Activated CD4-positive, alpha-beta T cell treated with anti-CD3 and anti-CD28 coated beads, Interleukin-2, Interleukin-4, amounts not matched to agents 100 ng/mL and 50 ng/mL, durations not matched to agents 16 hours and 8 hours (primary cell): ENCODE measurements around the gene OSBPL5.

Experiments used
- DNase-seq: peaks from one replicate; pipeline ENCODE4 v3.0.0-alpha.2; 2020; ENCODE audit warnings: low spot score

OSBPL5 gene

DNA sequence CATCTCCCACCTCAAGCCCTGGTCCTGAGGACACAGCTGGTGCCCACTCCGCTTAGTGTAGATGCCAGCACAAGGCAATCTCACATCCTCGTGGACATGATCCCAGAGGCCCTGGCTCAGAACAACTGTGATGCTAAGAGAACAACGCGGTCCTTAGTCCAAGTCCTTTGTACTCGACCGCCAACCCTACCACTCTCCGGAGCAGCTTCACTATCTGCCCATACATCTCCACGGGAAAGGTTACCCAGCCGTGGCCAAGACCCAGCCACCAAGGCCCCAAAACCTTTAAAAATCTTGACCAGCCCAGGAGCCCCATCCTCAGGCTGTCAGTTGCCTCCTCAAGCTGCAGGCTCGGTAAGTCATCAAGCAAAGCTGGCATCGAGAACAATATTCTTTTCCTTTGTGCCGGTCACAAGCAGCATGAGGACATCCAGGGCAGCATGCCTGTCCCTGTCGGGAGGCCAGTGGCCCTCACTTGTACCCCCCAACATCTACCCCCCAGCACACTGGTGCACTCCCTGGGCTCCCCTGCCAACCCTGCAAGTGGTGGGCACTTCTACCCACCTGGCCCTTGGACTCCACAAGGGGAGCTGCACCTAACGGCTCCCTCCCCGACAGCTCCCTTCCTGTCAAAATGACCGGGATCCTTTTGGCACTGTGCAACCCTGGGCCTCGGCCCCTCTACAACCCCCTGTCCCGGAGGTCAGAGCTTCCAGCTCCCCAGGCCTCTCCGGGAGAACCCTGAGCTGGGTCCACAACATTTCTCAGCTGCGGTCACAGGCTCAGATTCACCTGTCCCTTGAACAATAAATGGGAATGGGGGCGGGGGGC, 2.5 kb downstream of the OSBPL5 start:
- DNase-seq, result no peak

DNA sequence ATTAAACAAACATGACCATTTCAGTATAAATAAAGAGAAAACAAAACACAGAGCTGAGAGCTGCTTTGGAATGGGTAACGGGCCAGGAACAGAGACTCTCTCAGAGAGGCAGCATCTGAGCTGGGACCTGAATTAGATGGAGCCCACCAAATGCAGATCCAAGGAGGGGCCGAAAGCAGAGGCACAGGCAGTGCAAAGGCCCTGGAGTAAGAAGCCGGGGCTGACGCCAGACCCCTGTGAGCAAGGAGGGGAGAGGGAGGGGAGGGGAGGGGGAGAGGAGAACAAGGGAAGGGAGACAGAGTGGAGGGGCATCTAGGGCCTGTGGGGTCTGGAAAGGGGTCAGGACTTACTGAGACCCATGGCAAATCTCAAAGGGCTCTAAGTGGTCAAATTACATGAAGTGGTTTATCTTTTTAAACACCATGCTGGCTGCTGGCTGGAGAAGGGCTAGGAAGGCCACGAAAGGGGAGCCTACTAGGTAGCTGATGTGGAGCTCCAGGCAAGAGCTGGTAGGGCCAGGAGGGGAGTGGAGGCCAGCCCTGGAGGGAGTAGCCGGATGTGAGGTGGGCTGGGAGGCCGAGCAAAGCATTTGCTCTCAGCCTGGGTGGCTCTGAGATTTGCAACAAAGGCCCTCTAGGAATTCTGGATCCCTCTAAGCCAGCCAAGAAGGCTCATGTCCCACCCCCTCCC, 3.2 kb downstream of the OSBPL5 start:
- no peak for DNase-seq

DNA sequence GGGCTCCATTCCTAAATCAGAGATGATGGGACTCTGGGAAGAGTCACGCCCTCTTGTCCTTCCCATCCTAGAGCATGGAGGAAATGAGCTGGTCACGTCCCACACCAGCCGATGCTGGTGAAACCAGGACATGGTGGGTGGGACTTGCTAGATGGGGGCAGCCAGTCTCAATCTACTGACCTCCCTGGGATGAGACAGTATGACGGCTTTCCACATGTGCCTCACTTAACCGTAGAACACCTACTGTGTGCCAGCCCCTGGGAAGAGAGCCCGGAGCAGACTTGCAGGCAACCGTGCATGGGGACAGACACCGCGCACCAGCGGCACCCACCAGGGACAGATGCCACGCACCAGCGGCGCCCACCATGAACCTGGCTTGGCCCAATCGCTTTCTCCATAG, 3.8 kb downstream of the OSBPL5 start:
- no peak for DNase-seq

DNA sequence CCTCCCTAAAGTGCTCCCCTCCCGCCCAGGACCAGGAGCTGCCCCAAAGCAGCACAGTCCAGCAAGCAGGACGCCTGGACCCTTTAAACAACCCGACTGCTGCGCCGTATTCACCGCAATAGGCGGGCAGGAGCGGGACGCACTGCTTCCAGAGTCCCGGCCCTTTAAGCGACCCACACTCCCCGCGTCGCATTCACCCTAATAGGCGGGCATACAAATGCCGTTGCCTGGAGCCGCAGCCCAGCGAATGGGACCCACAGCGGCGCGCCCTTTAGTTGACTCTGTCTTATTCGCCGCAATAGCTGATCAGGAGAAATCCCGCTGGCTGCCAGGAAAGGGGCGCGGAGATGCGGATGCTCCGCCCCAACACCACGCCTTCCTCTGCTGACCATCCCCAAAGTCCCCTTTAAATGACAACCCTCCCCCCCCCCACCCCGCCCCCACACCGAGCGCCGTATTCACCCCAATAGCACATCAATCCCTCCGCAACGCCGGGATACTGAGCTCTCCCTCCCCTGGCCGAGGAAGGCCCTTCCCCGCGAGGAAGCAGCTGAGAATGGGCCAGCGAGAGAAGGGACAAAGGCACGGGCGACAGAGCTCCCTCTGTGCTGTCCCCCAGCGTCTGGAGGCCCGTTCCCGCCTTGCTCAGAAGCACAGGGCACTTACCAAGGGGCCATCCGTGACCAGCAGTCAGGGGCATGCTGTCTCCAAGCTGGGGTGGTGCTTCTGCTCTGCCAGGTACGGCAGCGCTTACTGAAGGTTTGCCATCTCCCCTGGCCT, 4.7 kb downstream of the OSBPL5 start:
- DNase-seq, result peak; percentile 11

DNA sequence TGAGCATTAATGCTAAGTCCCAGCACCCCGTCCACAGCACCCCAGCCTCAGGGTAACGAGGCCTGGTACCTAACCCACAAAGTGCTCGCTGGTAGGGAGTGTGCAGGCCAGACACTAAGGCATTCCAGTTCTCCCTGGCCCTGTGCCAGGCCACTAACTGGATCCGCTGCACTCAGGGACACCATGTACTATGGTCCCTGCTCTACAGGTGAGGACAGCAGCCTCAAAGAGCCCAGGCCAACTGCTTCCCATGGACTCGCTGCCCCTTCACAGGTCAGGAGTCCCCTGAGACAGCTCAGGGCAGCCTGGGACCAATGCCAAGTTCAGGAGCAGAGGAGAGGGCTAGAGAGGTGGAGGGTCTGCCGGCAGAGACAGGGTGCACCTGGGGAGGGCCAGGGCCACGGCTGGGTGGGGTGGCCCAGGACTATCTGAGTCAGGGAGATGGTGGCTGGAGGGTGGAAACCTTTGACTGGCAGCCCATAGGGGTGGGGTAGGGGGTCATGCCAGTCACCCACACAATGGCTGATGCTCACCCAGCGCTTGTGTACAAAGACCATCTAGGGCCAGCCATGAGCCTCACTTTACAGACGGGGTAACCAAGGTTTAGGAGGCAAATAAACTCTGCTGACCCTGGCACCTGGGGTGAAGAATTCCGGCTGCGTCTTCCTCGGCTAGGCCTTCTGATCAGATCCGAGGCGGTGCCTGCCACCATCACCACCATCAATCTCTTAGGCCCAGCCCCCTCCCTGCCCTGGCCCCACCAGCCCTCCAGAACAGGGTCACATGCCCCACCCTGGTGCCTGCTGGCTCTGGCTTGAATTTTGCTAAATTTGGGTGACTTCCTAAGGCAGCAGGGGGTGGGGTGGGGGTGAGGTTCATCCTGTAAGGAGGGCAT, 5.6 kb downstream of the OSBPL5 start:
- DNase-seq, result no peak

DNA sequence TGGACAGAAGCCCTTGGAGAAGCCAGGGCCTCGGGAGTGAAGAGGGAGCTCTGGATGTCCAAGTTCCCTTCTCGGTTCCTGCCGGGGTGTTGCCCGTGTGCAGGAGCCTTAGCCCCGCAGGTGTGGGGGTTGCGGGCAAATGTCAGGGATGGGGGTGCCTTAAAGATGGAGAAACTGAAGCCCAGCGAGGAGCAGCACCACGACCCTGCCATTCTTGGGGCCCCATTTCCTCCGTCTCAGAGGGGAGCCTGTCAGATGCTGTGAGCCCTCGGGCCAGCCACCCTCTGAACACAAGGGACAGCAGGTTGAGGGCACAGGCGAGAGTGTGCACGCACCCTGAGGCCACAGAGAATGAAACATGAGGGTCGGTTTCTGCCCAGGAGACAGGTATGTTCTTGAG, 6.3 kb downstream of the OSBPL5 start:
- no peak for DNase-seq

DNA sequence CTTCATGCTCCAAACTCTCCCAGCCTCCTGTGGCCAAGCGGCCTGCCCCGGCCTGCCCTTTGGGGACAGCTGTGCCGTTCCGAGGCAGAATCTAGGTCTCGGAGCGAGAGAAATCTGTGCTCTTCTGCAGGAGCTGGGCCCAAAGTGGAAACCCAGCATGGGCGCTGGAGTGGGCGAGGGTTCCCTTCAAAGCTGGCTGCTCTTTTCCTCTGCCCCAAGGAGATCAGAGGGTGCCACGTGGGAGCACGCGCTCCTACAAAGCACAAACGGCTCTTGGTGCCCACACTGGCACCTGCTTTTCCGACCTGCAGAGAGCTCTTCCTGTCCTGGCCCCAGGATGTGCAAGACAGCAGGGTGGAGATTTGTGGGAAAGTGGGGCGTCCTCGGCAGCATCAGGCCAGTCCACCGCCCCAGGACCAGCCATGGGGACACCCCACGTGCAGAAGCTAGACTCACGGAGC, 6.9 kb downstream of the OSBPL5 start:
- DNase-seq, result no peak

DNA sequence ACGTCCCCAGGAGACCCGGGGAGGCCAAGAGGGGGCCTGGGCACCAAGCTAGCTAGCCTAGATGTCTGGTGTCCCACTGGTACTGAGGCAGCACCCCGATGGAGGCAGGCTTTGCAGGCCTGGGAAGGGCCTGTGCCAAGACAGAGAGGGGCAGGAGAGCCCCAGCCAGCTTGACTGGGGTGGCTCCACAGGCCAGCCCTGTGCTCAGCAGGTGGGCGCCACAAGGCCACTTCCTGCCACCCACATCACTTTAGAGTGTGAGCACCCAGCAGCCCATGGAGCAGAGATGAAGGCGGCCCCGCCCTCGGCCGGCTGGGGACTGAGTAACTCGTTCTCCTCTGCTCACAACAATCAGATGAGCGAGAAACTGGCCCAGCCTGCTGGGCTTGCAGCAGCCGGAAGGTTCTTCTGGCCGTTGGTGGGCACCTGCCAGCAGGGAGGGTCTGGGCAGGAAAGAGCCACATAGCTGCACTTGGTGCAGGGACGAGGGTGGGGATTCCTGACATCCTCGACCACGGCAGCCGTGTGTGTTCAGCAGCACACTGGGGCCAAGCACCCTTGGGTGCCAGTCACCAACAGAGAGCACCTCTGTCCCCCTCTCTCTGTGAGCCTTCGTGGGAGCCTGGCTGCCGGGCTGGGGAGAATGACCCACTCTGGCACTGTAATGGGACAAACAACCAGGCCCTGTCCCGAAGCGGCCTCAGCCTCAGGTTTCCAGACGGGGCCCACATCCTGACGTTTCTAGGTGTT, 7.6 kb downstream of the OSBPL5 start:
- DNase-seq, result no peak

DNA sequence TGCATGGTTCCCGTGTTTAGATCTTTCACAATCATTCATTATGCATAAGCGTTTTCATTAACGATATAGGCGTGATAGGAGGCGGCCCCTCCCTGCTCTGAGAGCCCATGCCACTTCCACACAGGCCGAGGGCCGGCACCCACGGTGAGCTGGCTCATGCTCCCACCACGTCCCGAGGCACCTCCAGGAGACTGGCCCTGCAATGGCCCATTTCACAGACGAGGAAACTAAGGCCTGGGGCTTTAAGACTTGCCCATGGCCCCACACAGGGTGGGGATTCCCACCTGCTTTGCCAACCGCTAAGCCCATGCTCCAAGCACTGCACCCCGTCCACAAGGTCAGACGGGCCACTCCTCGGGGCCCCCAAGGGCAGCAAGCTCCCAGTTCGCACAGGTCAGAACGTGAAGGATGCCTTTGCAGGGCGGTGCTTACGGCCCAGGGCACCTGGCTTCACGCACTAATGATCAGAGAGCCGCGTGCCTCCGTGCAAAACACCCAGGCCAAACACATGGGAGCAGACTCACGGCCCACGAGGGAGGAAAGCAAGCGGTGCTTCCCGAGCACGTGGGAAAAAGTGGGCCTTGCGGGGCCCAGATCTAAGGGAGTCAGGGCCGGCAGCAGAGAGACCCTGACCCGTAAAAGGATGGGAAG, 8.3 kb downstream of the OSBPL5 start:
- no peak for DNase-seq

DNA sequence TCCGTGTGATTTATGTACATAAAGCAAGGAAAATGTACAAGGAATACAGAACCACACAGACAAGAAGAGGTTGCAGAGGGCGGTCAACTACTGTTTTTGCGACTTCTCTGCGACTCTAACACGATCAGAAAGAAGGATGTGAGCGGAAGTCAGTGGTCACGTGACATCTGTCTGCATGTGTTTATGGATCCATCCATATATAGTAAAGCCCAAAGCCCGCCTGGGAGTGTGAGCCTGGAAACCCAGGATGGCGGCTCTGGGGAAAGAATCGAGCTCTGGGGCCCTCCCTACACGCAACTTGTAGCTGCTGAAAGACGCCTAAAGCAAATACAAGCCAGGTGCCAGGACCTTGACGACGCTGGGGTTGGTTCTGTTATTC, 8.8 kb downstream of the OSBPL5 start:
- DNase-seq, result no peak

DNA sequence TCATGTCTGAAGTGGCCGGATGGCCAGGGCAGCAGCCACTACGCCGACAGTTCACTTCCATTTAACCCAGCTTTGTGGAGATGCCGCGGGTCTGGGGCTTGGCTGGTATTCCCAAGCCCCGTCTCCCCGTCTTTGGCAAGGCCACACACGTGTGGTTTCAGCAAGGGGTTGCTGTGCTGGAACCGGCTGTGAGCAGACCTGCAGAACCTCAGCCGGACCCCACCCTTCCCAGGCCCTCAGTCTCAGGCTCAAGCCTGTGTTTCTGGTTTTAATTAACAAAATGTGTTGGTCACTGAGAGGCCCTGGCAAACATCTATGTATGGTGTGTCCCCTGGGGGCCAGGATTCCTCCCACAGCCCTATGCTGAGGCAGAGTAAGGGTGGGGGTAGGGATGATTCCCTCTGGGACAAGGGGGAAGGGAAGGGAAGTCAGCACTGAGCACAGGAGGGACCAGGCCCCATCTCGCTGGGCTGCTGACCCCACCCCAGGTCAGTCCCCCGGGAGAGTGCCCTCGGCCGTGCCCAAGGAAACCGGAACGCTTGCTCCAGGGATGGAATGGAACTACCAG, 9.3 kb downstream of the OSBPL5 start:
- DNase-seq, result no peak

DNA sequence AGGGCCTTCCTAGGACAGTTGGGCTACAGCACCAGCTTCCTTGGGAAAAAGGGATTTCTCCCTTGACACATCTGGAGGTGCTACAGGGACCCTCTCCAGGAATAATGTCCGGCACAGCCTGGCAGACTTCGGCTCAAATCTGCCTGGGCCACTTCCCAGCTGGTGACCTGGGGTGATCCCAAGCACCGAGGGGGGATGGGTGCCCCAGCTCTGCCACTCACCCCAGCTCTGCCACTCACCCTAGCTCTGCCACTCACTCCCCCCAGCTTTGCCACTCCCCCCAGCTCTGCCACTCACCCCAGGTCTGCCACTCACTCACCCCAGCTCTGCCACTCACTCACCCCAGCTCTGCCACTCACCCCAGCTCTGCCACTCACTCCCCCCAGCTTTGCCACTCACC, 9.9 kb downstream of the OSBPL5 start:
- DNase-seq, result no peak

DNA sequence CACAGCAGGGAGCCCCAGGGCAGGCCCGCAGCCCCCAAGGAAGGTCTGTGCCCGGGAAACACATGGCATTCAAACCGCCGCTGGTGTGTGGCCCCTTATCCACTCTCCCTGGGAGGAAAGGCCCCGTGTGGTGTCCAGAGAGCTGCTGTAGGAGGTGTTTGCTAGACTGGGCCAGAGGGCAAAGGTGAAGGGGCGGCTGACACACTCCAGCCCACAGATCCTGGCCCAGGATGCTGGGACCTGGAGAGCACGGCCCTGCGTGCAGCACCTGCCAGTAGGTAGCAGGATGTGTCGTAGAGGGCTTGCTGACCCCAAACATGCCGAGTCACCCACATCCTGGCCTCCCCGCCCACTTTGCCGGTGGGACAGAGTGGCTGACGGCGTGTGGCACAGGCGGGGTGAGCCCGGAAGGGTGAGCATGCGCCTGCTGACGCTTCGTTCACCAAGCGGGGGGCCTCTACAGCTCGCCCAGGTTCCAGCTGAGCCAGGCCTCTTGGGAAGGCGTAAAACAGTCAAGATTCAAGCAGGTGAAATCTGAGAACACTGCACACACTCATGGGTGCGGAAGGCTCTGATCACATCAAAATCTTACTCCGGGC, 11.0 kb downstream of the OSBPL5 start:
- no peak for DNase-seq

DNA sequence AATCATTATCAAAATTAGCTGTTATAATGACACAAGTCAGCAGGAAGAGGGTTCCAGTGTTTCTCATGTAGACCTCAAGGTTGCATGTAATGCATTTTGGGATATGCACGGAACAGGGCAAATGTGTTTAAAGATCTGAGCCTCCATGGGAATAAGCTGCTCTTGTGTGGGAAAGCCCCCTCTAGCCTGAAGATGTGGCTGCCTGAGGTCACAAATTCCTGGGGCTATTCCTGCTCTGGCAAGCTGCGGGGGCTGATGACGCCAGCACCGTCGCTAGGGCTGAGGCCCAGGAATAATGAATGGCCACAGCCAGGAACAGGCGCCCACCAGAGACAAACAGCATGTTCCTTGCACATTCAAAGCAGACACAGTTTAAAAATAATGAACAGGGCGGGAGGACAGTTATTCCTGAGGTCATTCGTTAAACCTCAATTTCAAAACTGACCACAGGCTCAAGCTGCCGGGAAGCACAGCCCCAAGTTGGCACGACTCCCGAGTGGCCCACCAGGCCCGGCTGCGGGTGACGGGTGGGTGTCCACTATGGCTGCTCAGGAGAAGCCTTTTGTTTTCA, 11.7 kb downstream of the OSBPL5 start:
- DNase-seq, result no peak

DNA sequence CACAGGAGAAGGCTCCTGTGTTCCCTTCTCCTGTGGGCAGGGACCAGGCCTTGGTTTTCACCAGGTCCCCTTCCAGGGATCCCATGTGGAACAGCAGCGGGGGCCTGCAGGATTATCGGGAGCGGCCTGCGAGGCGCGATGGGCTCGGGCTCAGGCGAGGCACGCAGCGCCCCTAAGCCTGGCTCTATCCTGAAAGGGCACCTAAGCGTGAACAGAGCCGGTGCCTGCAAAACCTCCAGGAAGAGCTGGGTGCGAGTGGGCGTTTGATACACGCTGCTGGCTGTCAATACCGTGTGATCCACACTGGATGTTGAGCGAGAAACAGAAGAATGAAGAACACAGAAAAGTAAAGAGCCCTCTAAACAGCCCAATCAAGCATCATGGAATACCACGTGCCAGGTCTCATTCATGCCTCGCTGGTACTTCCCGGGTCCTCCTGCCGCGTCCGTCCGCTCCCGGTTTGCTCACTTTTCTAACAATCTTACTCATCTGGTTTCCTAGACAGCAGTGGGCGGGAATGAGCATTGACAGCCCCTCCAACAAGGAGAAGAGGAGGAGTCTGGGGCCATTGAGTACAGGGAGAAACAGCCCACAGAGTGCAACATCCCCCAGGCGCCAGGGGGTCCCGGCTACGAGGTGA, 12.5 kb downstream of the OSBPL5 start:
- no peak for DNase-seq

DNA sequence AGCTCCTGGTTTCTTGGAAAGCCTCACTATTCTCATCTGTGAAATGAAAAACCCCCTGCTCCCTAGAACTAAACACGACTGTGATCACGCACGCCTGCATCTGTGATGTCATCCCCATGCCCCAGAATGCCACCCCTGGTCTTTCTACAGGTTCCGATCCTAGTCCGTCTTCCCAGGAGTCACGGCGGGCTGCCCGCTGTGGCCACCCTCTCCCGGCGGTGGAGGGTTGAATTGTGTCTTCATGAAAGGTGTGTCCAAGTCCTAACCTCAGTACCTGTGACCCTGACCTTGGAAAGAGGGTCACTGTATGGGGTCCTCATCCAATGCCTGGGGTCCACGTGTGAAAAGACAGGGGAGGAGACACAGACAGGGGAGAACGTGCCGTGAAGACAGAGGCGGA, 14.4 kb downstream of the OSBPL5 start:
- DNase-seq, result no peak

DNA sequence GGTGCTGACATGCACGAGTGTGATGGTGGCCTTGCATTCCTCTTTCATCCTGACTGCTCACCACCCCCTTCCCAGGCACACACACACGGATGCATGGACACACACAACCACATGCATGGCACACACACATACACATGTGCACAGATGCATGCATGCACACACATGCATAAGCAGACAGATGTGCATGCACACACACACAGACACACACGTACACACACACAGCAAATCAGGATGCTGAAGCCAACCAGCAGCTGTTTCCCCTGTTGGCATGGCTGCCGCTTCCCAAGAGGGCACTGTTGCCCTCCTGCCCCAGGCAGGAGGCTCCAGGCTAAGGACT, 15.3 kb downstream of the OSBPL5 start:
- DNase-seq, result no peak

DNA sequence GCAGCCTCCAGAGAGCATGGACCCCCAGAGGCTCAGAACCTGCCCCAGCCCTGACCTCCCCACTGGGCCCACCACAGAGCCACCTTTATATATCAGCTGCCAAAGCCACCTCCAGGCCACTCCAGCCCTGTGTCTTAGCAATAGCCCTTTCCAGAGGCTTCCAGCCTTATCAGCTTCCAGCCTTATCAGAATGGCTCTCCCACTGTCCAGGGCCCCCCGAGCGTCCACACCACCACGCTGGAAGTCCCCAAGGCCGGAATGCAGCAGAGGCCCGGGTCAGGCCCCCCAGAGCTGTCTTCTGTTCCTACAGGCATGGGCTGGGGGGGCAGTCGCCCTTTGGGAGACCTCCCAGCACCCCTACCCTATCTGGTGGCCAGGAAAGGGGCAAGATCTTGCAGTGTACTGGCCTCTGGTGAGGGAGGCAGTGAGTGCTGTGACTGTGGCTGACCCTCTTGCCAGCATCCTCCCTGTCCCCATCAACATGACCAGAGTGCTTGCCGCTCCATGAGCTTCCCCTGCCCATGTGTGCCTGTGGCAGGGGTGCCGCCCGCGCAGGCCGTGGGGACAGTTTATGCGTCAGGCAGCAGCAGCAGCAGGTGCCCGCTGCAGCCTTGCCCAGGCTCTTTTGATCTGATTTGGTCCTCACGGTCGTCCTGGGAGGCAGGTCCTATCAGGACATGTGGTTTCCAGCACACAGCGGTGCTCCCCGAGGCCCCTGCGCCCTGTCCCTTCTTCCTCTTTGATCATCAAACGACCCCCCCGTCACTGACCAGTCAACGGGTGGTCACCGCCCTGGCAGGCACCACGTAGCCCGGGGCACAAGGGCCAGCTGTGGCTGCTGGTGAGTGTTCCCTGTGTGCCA, 15.9 kb downstream of the OSBPL5 start:
- no peak for DNase-seq
